ENCODE data around the gene TRIM17.

GRCh38 chr1:228424685-228425660 lies 8.3 kb upstream of the TRIM17 start:
- TF ChIP-seq POLR2A (IDR thresholded peaks at IDR 0.05) (no peak), CTCF (IDR thresholded peaks at IDR 0.05 in 8 of 11, conservative IDR thresholded peaks at IDR 0.05 in 3 of 11) (no peak)
